A549 (cell line): ENCODE data around the gene DSC1. TPM values are rescaled to one million over a fixed set of nuclear protein-coding genes. Genes with fewer than 3 reads are reported as not detected.
A peak's percentile ranks its signal among the peaks of the same experiment; 100 is the strongest.

ENCODE experiments used
- ATAC-seq, 2 experiments: fragments of 200-7000 bp in 1 of 2; fragments of >200 bp in 1 of 2; cut with Nextera tagmentation in 1 of 2; cut with Tn5 transposase in 1 of 2; 3 replicates each; pipeline versions ENCODE4 v1.8.0 to v1.9.1; 2018 to 2020; ENCODE audit warnings: mild to moderate bottlenecking in 1 of 2, moderate library complexity in 1 of 2
- CTCF ChIA-PET: fragments of 300-600 bp; sonication (Branson Sonifier 250); formaldehyde crosslinking; extraction: SDS; loops from one replicate; lab custom pipeline; 2021; ENCODE audit warnings: antibody characterized with exemption, inconsistent platforms; lab: Yijun Ruan, JAX
- POLR2A ChIA-PET: fragments of 350-600 bp; formaldehyde crosslinking; extraction: SDS; loops from one replicate; lab custom pipeline; 2021; ENCODE audit warnings: antibody characterized with exemption, inconsistent platforms; lab: Yijun Ruan, JAX
- DNase-seq, 2 experiments: peaks; one replicate each; pipeline versions ENCODE4 v3.0.0 to v3.0.0-alpha.2; 2011 to 2016; ENCODE audit warnings: low read depth in 1 of 2, low spot score in 1 of 2
- FAIRE-seq: peaks from 2 replicates; lab custom pipeline; 2011; peaks lifted over from hg19 to GRCh38; lab: Jason Lieb, UNC
- H3K27ac ChIP-seq, 2 experiments: fragments of >200 bp; sonication (Bioruptor Twin); formaldehyde crosslinking; 3 replicates each; pipeline ENCODE4 v1.5.1; 2016 to 2017
- H3K4me1 ChIP-seq: fragments of >200 bp; sonication (Bioruptor Twin); formaldehyde crosslinking; 3 replicates; pipeline ENCODE4 v1.6.1; 2016
- H3K4me2 ChIP-seq: fragments of >200 bp; sonication (Bioruptor Twin); formaldehyde crosslinking; 3 replicates; pipeline ENCODE4 v1.6.1; 2016
- H3K4me3 ChIP-seq: fragments of >200 bp; sonication (Bioruptor Twin); formaldehyde crosslinking; 3 replicates; pipeline ENCODE4 v1.5.1; 2016
- H3K9me3 ChIP-seq: fragments of >200 bp; sonication (Bioruptor Twin); formaldehyde crosslinking; 3 replicates; pipeline ENCODE4 v1.6.1; 2016
- CBX2 ChIP-seq: fragments of 200-600 bp; sonication (generic); IDR thresholded peaks from 2 replicates; pipeline ENCODE4 v1.6.1; 2016; ENCODE audit warnings: low read depth, mild to moderate bottlenecking, borderline replicate concordance
- E2F6 ChIP-seq: IDR thresholded peaks from 2 replicates; pipeline ENCODE4 v1.6.1; 2012; ENCODE audit warnings: low read depth, borderline replicate concordance
- EHMT2 ChIP-seq: fragments of 200-600 bp; sonication (generic); IDR thresholded peaks from 2 replicates; pipeline ENCODE4 v1.6.1; 2016; ENCODE audit warnings: antibody characterized with exemption, low read depth, mild to moderate bottlenecking, moderate library complexity
- ESRRA ChIP-seq: fragments of 150-350 bp; IDR thresholded peaks from 2 replicates; pipeline ENCODE4 v1.6.1; 2014; ENCODE audit warnings: mild to moderate bottlenecking, low read length, borderline replicate concordance
- FOSL2 ChIP-seq, 2 experiments: fragments of 450-650 bp in 1 of 2; fragments of >200 bp in 1 of 2; sonication (Bioruptor Twin) in 1 of 2; formaldehyde crosslinking; IDR thresholded peaks; 2 replicates each; pipeline versions ENCODE4 v1.5.0 to v1.6.1; 2016 to 2020; ENCODE audit warnings: mild to moderate bottlenecking in 1 of 2, moderate library complexity in 1 of 2
- HDAC2 ChIP-seq: fragments of 200-600 bp; sonication (generic); IDR thresholded peaks from 2 replicates; pipeline ENCODE4 v1.6.1; 2016
- HES2 ChIP-seq: fragments of >200 bp; sonication (Bioruptor Twin); formaldehyde crosslinking; IDR thresholded peaks from 2 replicates; pipeline ENCODE4 v1.6.1; 2016
- HMGXB4 ChIP-seq: fragments of 250-450 bp; sonication (Bioruptor Pico); IDR thresholded peaks from 2 replicates; pipeline ENCODE4 v1.5.0; 2021; ENCODE audit warnings: mild to moderate bottlenecking, moderate library complexity, borderline replicate concordance
- HOXA7 ChIP-seq: fragments of 250-450 bp; sonication (Bioruptor Pico); IDR thresholded peaks from 2 replicates; pipeline ENCODE4 v1.5.0; 2020; ENCODE audit warnings: mild to moderate bottlenecking, moderate library complexity
- HOXB5 ChIP-seq: fragments of 250-450 bp; sonication (Bioruptor Pico); IDR thresholded peaks from 2 replicates; pipeline ENCODE4 v1.5.0; 2020; ENCODE audit warnings: mild to moderate bottlenecking, moderate library complexity
- JUNB ChIP-seq: fragments of >200 bp; sonication (Bioruptor Twin); formaldehyde crosslinking; IDR thresholded peaks from 2 replicates; pipeline ENCODE4 v1.6.1; 2016
- KDM1A ChIP-seq: fragments of 200-600 bp; sonication (generic); IDR thresholded peaks from 2 replicates; pipeline ENCODE4 v1.6.1; 2016; ENCODE audit warnings: low read depth, mild to moderate bottlenecking
- MAFK ChIP-seq: fragments of 450-650 bp; IDR thresholded peaks from 2 replicates; pipeline ENCODE4 v1.6.1; 2014; ENCODE audit not compliant: partially characterized antibody
- MYC ChIP-seq: IDR thresholded peaks from 2 replicates; pipeline ENCODE4 v1.6.1; 2012; ENCODE audit warnings: mild to moderate bottlenecking, inconsistent platforms, low read length, improper control_type of control experiment, borderline replicate concordance
- NPAS2 ChIP-seq: fragments of 250-450 bp; sonication (Bioruptor Pico); IDR thresholded peaks from 2 replicates; pipeline ENCODE4 v1.8.0; 2022; ENCODE audit warnings: mild to moderate bottlenecking, moderate library complexity, borderline replicate concordance
- PHF8 ChIP-seq: fragments of 200-600 bp; sonication (generic); IDR thresholded peaks from 2 replicates; pipeline ENCODE4 v1.6.1; 2016; ENCODE audit warnings: low read depth, mild to moderate bottlenecking, antibody characterized with exemption, moderate library complexity, borderline replicate concordance
- RAD21 ChIP-seq, 2 experiments: fragments of >200 bp in 1 of 2; sonication (Bioruptor Twin) in 1 of 2; formaldehyde crosslinking in 1 of 2; IDR thresholded peaks in 1 of 2; conservative IDR thresholded peaks in 1 of 2; 2 replicates in 1 of 2; 3 replicates in 1 of 2; pipeline ENCODE4 v1.6.1; 2012 to 2018; ENCODE audit warnings: inconsistent platforms in 1 of 2
- RARB ChIP-seq: fragments of 250-450 bp; sonication (Bioruptor Pico); IDR thresholded peaks from 2 replicates; pipeline ENCODE4 v1.8.0; 2021; ENCODE audit warnings: mild to moderate bottlenecking, moderate library complexity
- REST ChIP-seq: fragments of 200-600 bp; sonication (generic); IDR thresholded peaks from 2 replicates; pipeline ENCODE4 v1.6.1; 2016; ENCODE audit warnings: antibody characterized with exemption, mild to moderate bottlenecking, moderate library complexity
- SMC3 ChIP-seq: fragments of >200 bp; sonication (Bioruptor Twin); formaldehyde crosslinking; IDR thresholded peaks from 3 replicates; pipeline ENCODE4 v1.6.1; 2018; ENCODE audit warnings: inconsistent platforms
- USF2 ChIP-seq: fragments of 450-650 bp; IDR thresholded peaks from 2 replicates; pipeline ENCODE4 v1.6.1; 2014; ENCODE audit warnings: antibody characterized with exemption
- WGBS: methylation state at CpG from one replicate; pipeline ENCODE4 v1.1.6; 2017; ENCODE audit errors: missing lambda C conversion rate; 5-methylcytosine and 5-hydroxymethylcytosine counted together
- polyA minus RNA-seq: library from RNA; depleted of rRNA, polyadenylated mRNA; stranded (reverse); fragments of >200 nt; gene quantifications from 2 replicates; pipeline ENCODE4 v1.2.3, GENCODE V29; 2011; rRNA and poly(A)+ RNA removed
- polyA plus RNA-seq, 4 experiments: library from polyadenylated mRNA; depleted of rRNA in 3 of 4; stranded (reverse); fragments of >200 nt; fragmentation: RNase III in 1 of 4; extraction: RNeasy Plus Mini Kit Qiagen cat#74134 plus additional on column Dnase treatment in 1 of 4; gene quantifications; 2 replicates in 3 of 4; 3 replicates in 1 of 4; pipeline ENCODE4 v1.2.3, GENCODE V29; 2011 to 2017

Gene DSC1
- not detected in 2 replicates for polyA plus RNA-seq (2011; rRNA removed)
- not detected in 2 replicates for polyA plus RNA-seq (2012; cell fraction: cytosol; rRNA removed)
- not detected in 2 replicates for polyA plus RNA-seq (2012; cell fraction: nucleus; rRNA removed)
- polyA plus RNA-seq (2017; fragmentation: RNase III; extraction: RNeasy Plus Mini Kit Qiagen cat#74134 plus additional on column Dnase treatment): not detected in 3 replicates
- not detected in 2 replicates for polyA minus RNA-seq

GRCh38 chr18:31162825-31163435 lies at the start of gene DSC1:
Gene DSC1 (minus strand): TSS chr18:31162856. CDS start chr18:31162594, 262 bp downstream.
- FAIRE-seq: no peak
- Histone ChIP-seq H3K4me3 (no peak within 1 kb of the TSS), H3K4me2 (no peak within 1 kb of the TSS), H3K9me3 (no peaks in the 10 kb centered on the region), H3K27ac (no peak within 1 kb of the TSS), H3K4me1 (no peaks in the 10 kb centered on the region)
- WGBS: 59% methylated on average over 5 of the region's 5 CpGs
- DNase-seq: no peak
- POLR2A ChIA-PET: no interaction called here
- no peak for TF ChIP-seq SMC3
- ATAC-seq: no peak
- CTCF ChIA-PET: no interaction called here

GRCh38 chr18:31211047-31211446 lies 48.4 kb upstream of the DSC1 start:
- ATAC-seq (no peak), DNase-seq (no peak), FAIRE-seq (no peak)
- 25% methylated on average over 1 of the region's 1 CpG for WGBS
- Histone ChIP-seq H3K9me3 (no peaks in the 10 kb centered on the region), H3K4me2 (no peak overlapping the region), H3K27ac (no peak overlapping the region), H3K4me1 (peaks cover 11% of the 10 kb centered on the region), H3K4me3 (no peak overlapping the region)
- CTCF ChIA-PET: interaction anchor here (0.6 kb wide), 1 partner anchor 8 kb away, joined by 3 read pairs; no protein-coding TSS in a partner anchor
- POLR2A ChIA-PET: no interaction called here
- no peak for TF ChIP-seq EHMT2

- peaks cover 16% of the 10 kb centered on the region for H3K4me1 ChIP-seq
- ATAC-seq (no peak), DNase-seq (no peak), FAIRE-seq (no peak)
- no peak overlapping the region for H3K27ac ChIP-seq
- no peak overlapping the region for H3K4me3 ChIP-seq
- no peak overlapping the region for H3K4me2 ChIP-seq
- CTCF ChIA-PET: interaction anchor here (1.4 kb wide), 1 partner anchor 10 kb away, joined by 4 read pairs; no protein-coding TSS in a partner anchor
- no peak for TF ChIP-seq E2F6
- no peak for TF ChIP-seq NPAS2 (CRISPR knock-in tag)
- TF ChIP-seq CBX2: no peak
- TF ChIP-seq USF2: no peak
- no peak for TF ChIP-seq MAFK
- H3K9me3 ChIP-seq: no peaks in the 10 kb centered on the region
- 65% methylated on average over 4 of the region's 4 CpGs for WGBS
- POLR2A ChIA-PET: no interaction called here
These were observed 46.4 kb upstream of the DSC1 start for GRCh38 chr18:31209041-31209440.

- peaks cover 22% of the 10 kb centered on the region for H3K4me1 ChIP-seq
- ATAC-seq: peak in 1 of 2 experiments; percentile 14; a peak in 1 of 6 replicates
- no peak for FAIRE-seq
- TF ChIP-seq HOXB5 (CRISPR knock-in tag) (no peak), KDM1A (no peak), ESRRA (no peak), MYC (no peak), HOXA7 (CRISPR knock-in tag) (no peak), RAD21 (conservative IDR thresholded peaks at IDR 0.05 in 1 of 2, IDR thresholded peaks at IDR 0.05 in 1 of 2) (no peak), HMGXB4 (CRISPR knock-in tag) (no peak), PHF8 (no peak), REST (no peak), FOSL2 (IDR thresholded peaks at IDR 0.05) (no peak), FOSL2 (CRISPR knock-in tag; IDR thresholded peaks at IDR 0.05) (no peak), HDAC2 (no peak), JUNB (no peak), RARB (CRISPR knock-in tag) (no peak), HES2 (no peak)
- H3K4me3 ChIP-seq: peak overlapping the region; percentile 7; the same call in 1 of the 3 replicates
- CTCF ChIA-PET: interaction anchor here (1.2 to 1.5 kb wide), 2 partner anchors 12 to 235 kb away, joined by 3 to 4 read pairs; no protein-coding TSS in a partner anchor
- peak overlapping the region; percentile 67 for H3K4me2 ChIP-seq
- H3K27ac ChIP-seq: peak overlapping the region; percentile 46 to 70; a peak in 5 of 6 replicates
- POLR2A ChIA-PET: no interaction called here
- 38% methylated on average over 6 of the region's 6 CpGs for WGBS
- DNase-seq: no peak
- H3K9me3 ChIP-seq: no peaks in the 10 kb centered on the region
These were observed 44.7 kb upstream of the DSC1 start for GRCh38 chr18:31207391-31207790.
